PC-3 (cell line): ENCODE data around the gene SV2C. TPM values are rescaled to one million over a fixed set of nuclear protein-coding genes. Genes with fewer than 3 reads are reported as not detected.

Source experiments
- ATAC-seq: fragments of 200-7000 bp; cut with Tn5 transposase; 2 replicates; pipeline ENCODE4 v1.9.1; 2020; ENCODE audit warnings: mild to moderate bottlenecking, moderate library complexity
- BruUV-seq: library from RNA; stranded (reverse); fragments of 400-500 nt; replicated peaks from 2 replicates; lab custom pipeline; 2021; lab: Mats Ljungman, UMichigan
- CTCF ChIA-PET: fragments of 300-600 bp; sonication (Branson Sonifier 250); formaldehyde crosslinking; loops from one replicate; lab custom pipeline; 2022; ENCODE audit warnings: antibody characterized with exemption; lab: Charles Lee
- POLR2A ChIA-PET: fragments of 300-600 bp; sonication (Branson Sonifier 250); formaldehyde crosslinking; loops from one replicate; lab custom pipeline; 2022; ENCODE audit warnings: antibody characterized with exemption; ENCODE audit not compliant: unreplicated experiment; lab: Charles Lee
- DNase-seq: peaks from one replicate; pipeline ENCODE4 v3.0.0-alpha.2; 2015
- H2AFZ ChIP-seq: fragments of 300-600 bp; sonication (generic); 2 replicates; pipeline ENCODE4 v1.6.0; 2016; ENCODE audit warnings: antibody characterized with exemption, low read length
- H3F3A ChIP-seq: fragments of 300-600 bp; sonication (generic); one replicate; pipeline ENCODE4 v1.6.0; 2017; ENCODE audit warnings: antibody characterized with exemption, low read length, control low read depth, mild to moderate bottlenecking; ENCODE audit not compliant: unreplicated experiment
- H3K27ac ChIP-seq: fragments of 300-600 bp; sonication (generic); 2 replicates; pipeline ENCODE4 v1.5.1; 2016; ENCODE audit warnings: mild to moderate bottlenecking, low read length
- H3K27me3 ChIP-seq: fragments of 300-600 bp; sonication (generic); 2 replicates; pipeline ENCODE4 v1.6.1; 2016; ENCODE audit warnings: low read length, mixed read lengths
- H3K36me3 ChIP-seq: fragments of 300-600 bp; sonication (generic); 2 replicates; pipeline ENCODE4 v1.6.1; 2016; ENCODE audit warnings: low read depth, mixed run types, low read length, mixed read lengths
- H3K4me1 ChIP-seq: fragments of 300-600 bp; sonication (generic); 2 replicates; pipeline ENCODE4 v1.5.1; 2016; ENCODE audit warnings: low read length; ENCODE audit not compliant: insufficient read depth
- H3K4me2 ChIP-seq: fragments of 300-600 bp; sonication (generic); 2 replicates; pipeline ENCODE4 v1.6.0; 2016; ENCODE audit warnings: low read length
- H3K4me3 ChIP-seq: fragments of 300-600 bp; sonication (generic); 2 replicates; pipeline ENCODE4 v1.5.1; 2016; ENCODE audit warnings: mild to moderate bottlenecking, low read length, mixed read lengths
- H3K79me2 ChIP-seq: fragments of 300-600 bp; sonication (generic); 2 replicates; pipeline ENCODE4 v1.6.1; 2017; ENCODE audit warnings: low read length, mixed read lengths
- H3K9ac ChIP-seq: fragments of 300-600 bp; sonication (generic); 2 replicates; pipeline ENCODE4 v1.6.0; 2016; ENCODE audit warnings: mild to moderate bottlenecking, low read length
- H3K9me2 ChIP-seq: fragments of 300-600 bp; sonication (generic); replicated peaks from 2 replicates; pipeline ENCODE4 v1.6.1; 2016; ENCODE audit warnings: mixed run types, low read length, mixed read lengths
- H3K9me3 ChIP-seq: fragments of 300-600 bp; sonication (generic); 2 replicates; pipeline ENCODE4 v1.6.1; 2016; ENCODE audit warnings: low read length, mixed read lengths
- H4K20me1 ChIP-seq: fragments of 300-600 bp; sonication (generic); 2 replicates; pipeline ENCODE4 v1.6.1; 2016; ENCODE audit warnings: low read length, mixed read lengths
- EZH2 ChIP-seq: fragments of 300-600 bp; sonication (generic); IDR thresholded peaks from one replicate; pipeline ENCODE4 v1.6.1; 2017; ENCODE audit warnings: antibody characterized with exemption, mild to moderate bottlenecking, low read length; ENCODE audit not compliant: unreplicated experiment
- EZH2phosphoT487 ChIP-seq: fragments of 300-600 bp; sonication (generic); IDR thresholded peaks from 2 replicates; pipeline ENCODE4 v1.6.1; 2018; ENCODE audit warnings: mild to moderate bottlenecking, antibody characterized with exemption, low read length, borderline replicate concordance
- intact Hi-C: fragments of 100-400 bp; cut with micrococcal nuclease; formaldehyde crosslinking; loops from 2 replicates; pipeline ENCODE4 v1.9.0; 2023
- total RNA-seq: library from RNA; depleted of rRNA; stranded (reverse); fragments of >200 nt; gene quantifications from 2 replicates; pipeline ENCODE4 v1.2.3, GENCODE V29; 2014
- TF ChIP-seq, protein P1 (sequence below): fragments of 300-600 bp; sonication (generic); conservative IDR thresholded peaks from 2 replicates; pipeline ENCODE4 v1.5.1; 2017; ENCODE audit warnings: antibody characterized with exemption, low read depth, mild to moderate bottlenecking, low read length

SV2C gene
- total RNA-seq, 1 experiment from 2014 or later, result not detected

DNA sequence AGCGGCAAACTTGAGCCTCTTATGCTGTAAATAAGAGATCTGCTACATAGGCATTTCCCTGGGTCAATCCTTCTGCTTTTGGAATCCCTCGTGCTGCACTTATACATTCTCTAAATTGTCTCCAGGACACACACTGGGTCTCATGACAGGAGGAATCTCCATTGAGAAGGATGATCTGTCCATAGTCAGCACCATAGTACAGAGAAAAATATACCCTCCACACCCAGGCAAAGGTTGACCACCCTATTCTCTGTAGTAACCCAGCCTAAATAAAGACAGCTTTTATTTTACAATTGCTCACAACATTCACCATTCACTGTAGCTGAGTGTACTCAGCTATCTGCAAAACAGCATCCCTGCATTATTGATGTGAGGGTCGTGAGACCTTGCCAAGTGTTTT lies 111.2 kb downstream of the SV2C start:
- intact Hi-C loops, result no loop called here
- Histone ChIP-seq H3K4me1 (no peaks in the 10 kb centered on the region), H3K27ac (no peak overlapping the region), H3K4me2 (no peak overlapping the region), H3K9me2 (no peaks in the 10 kb centered on the region), H3K9me3 (no peaks in the 10 kb centered on the region), H3K4me3 (no peak overlapping the region), H2AFZ (no peak overlapping the region), H3K36me3 (no peaks in the 10 kb centered on the region), H3K79me2 (no peaks in the 10 kb centered on the region), H3K27me3 (peaks cover 46% of the 10 kb centered on the region), H3K9ac (no peak overlapping the region), H4K20me1 (no peaks in the 10 kb centered on the region), H3F3A (no peaks in the 10 kb centered on the region)
- POLR2A ChIA-PET, result no interaction called here
- TF ChIP-seq EZH2 (no peak), EZH2phosphoT487 (no peak)
- TF ChIP-seq, protein P1, sequence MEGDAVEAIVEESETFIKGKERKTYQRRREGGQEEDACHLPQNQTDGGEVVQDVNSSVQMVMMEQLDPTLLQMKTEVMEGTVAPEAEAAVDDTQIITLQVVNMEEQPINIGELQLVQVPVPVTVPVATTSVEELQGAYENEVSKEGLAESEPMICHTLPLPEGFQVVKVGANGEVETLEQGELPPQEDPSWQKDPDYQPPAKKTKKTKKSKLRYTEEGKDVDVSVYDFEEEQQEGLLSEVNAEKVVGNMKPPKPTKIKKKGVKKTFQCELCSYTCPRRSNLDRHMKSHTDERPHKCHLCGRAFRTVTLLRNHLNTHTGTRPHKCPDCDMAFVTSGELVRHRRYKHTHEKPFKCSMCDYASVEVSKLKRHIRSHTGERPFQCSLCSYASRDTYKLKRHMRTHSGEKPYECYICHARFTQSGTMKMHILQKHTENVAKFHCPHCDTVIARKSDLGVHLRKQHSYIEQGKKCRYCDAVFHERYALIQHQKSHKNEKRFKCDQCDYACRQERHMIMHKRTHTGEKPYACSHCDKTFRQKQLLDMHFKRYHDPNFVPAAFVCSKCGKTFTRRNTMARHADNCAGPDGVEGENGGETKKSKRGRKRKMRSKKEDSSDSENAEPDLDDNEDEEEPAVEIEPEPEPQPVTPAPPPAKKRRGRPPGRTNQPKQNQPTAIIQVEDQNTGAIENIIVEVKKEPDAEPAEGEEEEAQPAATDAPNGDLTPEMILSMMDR, result no peak
- no TSS peak for BruUV-seq
- CTCF ChIA-PET, result no interaction called here
- ATAC-seq (no peak), DNase-seq (no peak)

GRCh38 chr5:76196457-76196856 lies 113.3 kb downstream of the SV2C start:
- H2AFZ ChIP-seq, result no peak overlapping the region
- no peak overlapping the region for H3K9ac ChIP-seq
- H3K9me3 ChIP-seq, result no peaks in the 10 kb centered on the region
- intact Hi-C loops, result no loop called here
- no TSS peak for BruUV-seq
- TF ChIP-seq, protein P1, result no peak
- no peak for TF ChIP-seq EZH2phosphoT487
- no peak for TF ChIP-seq EZH2
- ChIA-PET CTCF (no interaction called here), POLR2A (no interaction called here)
- ATAC-seq (no peak), DNase-seq (no peak)
- H3K27me3 ChIP-seq, result peaks cover 40% of the 10 kb centered on the region
- H3K79me2 ChIP-seq, result no peaks in the 10 kb centered on the region
- no peaks in the 10 kb centered on the region for H3F3A ChIP-seq
- H3K4me1 ChIP-seq, result no peaks in the 10 kb centered on the region
- H4K20me1 ChIP-seq, result no peaks in the 10 kb centered on the region
- H3K4me3 ChIP-seq, result no peak overlapping the region
- no peaks in the 10 kb centered on the region for H3K36me3 ChIP-seq
- H3K4me2 ChIP-seq, result no peak overlapping the region
- H3K9me2 ChIP-seq, result no peaks in the 10 kb centered on the region
- H3K27ac ChIP-seq, result no peak overlapping the region

- no peak overlapping the region for H3K4me2 ChIP-seq
- H3K9me2 ChIP-seq, result no peaks in the 10 kb centered on the region
- H3K79me2 ChIP-seq, result no peaks in the 10 kb centered on the region
- H3F3A ChIP-seq, result no peaks in the 10 kb centered on the region
- no peak for TF ChIP-seq EZH2phosphoT487
- TF ChIP-seq, protein P1, result no peak
- TF ChIP-seq EZH2, result no peak
- intact Hi-C loops, result no loop called here
- no TSS peak for BruUV-seq
- ATAC-seq (no peak), DNase-seq (no peak)
- CTCF ChIA-PET, result no interaction called here
- H3K9ac ChIP-seq, result no peak overlapping the region
- no peak overlapping the region for H3K27ac ChIP-seq
- H3K4me3 ChIP-seq, result no peak overlapping the region
- H3K4me1 ChIP-seq, result no peaks in the 10 kb centered on the region
- H3K9me3 ChIP-seq, result no peaks in the 10 kb centered on the region
- H4K20me1 ChIP-seq, result no peaks in the 10 kb centered on the region
- no peaks in the 10 kb centered on the region for H3K36me3 ChIP-seq
- POLR2A ChIA-PET, result no interaction called here
- no peak overlapping the region for H2AFZ ChIP-seq
- peaks cover 40% of the 10 kb centered on the region for H3K27me3 ChIP-seq
These were observed 113.8 kb downstream of the SV2C start for GRCh38 chr5:76196886-76197489.
